Measurements from ENCODE around the gene METAP2.
"Not testable (repeated sequence)": the region's sequence is repeated elsewhere in the genome, so short reads cannot be mapped to it uniquely, and the experiment has no call there.

The METAP2 gene

DNA sequence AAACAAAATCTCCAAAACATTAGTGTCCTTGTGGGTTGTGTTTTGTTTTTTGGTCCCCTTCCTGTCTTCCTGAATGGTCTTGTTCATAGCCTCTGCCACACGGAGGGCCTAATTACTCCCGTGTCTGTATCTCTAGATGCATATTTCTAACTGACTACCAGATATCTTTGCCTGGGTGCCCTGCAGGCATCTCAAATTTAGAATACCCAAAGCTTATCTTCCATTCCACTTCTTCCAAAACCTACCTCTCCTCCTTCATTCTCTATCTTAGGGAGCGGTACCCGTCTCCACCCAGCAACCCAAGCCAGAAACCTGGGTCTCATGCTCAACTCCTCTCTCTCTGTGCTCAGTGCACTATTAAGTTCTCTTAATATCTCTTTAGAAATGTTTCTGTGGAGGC is 10.9 kb upstream of the METAP2 start:
- no peak for DNase-seq

DNA sequence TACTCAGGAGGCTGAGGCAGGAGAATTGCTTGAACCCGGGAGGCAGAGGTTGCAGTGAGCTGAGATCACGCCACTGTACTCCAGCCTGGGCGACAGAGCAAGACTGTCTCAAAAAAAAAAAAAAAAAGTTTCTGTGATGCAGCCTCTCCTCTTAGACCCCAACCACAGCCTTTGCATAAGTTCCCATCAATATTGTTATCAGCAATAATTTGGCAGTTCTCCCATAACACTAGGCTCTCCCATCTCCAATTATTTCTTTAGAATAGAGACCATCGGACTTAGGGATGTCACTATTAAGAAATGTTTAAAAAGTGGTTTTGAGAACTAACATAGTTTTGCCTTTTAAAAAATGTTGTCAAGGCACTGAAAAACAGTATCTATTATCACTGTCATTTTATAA is 10.2 kb upstream of the METAP2 start:
- not testable (repeated sequence) for DNase-seq

DNA sequence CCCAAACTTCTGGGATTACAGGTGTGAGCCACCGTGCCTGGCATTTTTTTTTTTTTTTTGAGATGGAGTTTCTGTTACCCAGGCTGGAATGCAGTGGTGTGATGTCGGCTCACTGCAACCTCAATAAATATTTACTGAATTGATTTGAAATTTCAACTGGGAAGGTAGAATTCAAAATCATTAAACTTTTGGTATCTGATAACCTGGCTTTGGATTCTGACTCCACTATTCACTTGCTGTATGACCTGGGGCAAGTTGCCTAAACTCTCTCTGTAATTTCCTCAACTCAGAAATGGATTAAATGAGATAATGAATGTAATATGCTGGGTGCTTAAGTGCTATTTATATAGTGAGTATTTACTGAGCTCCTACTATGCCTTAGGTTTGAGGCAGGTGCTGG is 8.7 kb upstream of the METAP2 start:
- DNase-seq = no peak

DNA sequence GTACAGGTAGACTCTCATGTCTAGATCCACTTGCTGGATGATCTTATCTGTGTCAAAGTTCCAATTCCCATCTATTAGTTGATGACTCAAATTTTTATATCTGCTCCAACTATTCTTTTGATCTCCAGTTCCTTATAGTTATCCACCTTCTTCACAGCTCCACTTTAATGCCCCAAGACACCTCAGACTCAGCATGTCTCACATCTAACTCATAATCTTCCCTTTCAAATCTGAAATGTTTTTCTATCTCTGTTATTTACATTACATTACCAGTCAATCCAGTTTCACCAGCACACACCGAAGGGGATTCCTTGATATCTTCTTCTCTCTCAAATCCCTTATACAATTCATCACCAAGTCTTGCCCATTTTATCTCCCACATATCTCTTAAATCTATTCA is 3.7 kb upstream of the METAP2 start:
- DNase-seq = no peak

DNA sequence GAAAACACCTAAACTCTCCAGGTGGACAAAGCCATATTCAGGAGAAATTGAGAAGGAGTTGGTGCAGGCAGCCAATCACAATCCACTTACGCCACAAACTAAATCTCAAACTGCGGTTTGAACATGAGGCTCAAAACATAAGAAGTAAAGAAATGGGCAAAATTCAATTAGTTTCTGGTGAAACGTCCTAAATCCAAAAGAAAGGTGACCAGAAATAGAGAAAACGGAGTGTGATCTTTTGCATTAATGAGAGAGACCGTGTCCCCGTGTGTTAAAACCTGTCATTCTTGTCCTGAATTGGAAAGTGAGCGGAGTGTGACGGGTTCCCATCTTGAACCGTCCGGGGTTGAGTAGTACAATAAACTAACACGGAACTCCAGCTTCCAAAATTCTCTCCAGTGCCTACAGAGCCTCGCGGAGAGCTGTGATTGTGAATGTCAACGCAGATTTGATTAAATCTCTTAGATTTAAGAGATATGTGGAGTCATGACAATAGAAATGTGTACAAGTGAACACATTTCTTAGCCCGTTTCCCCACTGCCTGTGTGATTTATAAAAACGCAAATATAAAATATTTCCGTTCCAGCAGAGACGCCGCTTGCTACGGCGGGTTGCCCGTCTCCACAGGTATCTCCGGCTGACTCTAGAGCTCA is 595 bp upstream of the METAP2 start:
- peak; percentile 35 for DNase-seq

DNA sequence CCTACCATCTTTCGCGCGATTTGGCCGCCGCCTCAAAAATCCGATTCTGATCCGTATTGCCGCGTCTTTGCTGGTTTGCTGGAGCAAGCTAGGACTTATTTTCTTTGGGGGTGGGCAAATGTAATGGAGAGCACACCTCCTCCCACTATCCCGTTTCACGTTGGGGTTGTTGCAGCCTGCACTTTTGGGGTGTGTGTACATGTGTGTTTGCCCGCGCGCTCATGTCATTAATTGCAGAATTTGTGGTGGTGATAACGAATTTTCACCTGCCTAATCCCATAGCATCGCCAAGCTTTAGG is 657 bp downstream of the METAP2 start:
- peak; percentile 3 for DNase-seq

DNA sequence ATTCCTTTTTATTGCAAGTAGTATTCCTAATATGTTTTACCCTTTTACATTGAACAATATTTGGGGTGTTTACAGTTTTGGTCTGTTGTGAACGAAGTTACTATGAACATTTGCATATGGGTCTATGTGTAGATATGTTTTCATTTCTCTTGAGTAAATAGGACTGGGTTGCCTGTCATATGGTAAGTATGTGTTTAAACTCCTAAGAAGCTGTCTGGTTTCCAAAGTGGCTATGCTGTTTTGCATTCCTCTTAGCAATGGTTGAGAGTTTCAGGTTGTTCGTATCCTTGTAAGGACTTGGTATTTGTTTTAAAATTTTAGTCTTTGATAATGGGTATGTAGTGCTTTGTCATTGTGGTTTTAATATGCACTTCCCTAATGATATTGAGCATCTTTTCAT is 6.3 kb downstream of the METAP2 start:
- peak; percentile 60 for DNase-seq

DNA sequence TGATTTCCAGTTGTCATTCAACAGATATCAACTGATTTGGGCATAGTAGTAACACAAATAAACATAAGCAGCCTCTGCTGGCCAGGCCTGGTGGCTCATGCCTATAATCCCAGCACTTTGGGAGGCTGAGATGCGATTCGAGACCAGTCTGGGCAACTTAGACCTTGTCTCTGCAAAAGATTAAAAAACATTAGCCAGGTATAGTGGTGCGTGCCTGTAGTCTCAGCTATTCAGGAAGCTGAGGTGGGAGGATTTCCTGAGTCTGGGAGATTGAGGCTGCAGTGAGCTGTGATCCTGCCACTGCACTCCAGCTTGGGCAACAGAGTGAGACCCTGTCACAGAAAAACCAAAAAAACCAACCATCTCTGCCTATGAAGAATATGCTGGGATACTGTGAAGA is 7.1 kb downstream of the METAP2 start:
- DNase-seq = no peak

DNA sequence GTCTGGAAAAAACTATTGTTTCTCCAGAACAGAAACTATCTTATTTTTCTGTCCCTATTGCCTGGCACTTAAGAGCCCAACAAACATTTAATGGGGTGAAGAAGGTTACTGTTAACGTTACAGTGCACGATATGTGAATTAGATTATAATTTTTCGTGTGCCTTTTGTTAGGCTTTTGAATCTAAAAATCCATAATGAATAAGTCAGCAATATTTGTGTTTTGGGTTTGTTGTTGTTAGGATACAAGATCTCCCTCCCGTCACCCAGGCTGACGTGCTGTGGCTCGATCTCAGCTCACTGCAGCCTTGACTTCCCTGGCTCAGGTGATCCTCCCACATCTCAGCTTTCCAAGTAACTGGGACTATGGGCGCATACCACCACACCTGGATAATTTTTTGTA is 7.9 kb downstream of the METAP2 start:
- no peak for DNase-seq

DNA sequence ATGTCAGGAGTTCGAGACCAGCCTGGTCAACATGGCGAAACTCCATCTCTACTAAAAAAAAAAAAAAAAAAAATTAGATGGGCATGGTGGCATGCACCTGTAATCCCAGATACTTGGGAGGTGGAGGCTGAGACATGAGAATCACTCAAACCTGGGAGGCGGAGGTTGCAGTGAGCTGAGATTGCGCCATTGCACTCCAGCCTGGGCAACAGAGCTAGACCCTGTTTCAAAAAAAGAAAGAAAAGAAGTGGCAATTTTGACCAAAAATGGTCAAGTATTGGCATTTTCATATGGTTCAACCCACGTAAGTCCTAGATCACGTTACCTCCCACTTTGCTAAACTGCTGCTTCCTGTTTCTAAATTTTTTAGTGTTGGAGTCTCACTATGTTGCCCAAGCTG is 8.6 kb downstream of the METAP2 start:
- not testable (repeated sequence) for DNase-seq

DNA sequence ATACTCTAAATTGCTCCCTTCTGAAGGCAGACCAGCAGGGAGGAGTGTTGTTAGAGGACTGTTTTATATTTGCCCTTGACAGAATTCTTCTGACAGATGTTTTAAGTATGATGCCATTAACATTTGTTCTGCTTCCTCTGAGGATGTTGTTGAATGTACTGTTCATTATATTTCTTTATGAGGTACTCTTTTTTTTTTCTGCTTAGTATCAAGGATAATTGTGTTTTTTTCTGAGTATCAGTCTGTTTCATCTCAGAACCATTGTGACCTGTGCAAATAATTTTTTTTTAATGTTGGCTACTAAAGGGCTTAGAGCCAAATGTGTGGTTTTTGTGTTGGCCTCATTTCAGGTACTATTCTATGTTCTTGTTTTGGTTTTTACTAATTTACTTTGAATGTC is 10.6 kb downstream of the METAP2 start:
- DNase-seq = no peak

DNA sequence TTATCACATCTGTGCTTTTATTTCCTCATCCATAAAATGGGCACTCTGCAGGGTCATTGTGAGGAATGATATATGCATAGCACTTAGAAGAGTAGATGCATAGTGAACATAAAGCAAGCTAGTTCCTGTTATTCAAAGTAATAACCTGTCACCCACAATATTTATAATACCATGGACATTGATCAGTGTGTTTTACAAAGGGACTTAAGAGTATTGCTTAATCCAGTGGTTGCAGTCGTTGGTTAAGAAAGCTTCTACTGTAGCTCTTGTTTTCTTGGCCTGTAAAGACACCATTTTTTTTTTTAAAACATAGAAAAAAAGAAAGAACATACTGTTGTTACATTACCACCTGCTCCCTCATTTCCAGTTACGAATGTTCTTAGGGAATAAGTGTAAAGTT is 13.1 kb downstream of the METAP2 start:
- DNase-seq = no peak

DNA sequence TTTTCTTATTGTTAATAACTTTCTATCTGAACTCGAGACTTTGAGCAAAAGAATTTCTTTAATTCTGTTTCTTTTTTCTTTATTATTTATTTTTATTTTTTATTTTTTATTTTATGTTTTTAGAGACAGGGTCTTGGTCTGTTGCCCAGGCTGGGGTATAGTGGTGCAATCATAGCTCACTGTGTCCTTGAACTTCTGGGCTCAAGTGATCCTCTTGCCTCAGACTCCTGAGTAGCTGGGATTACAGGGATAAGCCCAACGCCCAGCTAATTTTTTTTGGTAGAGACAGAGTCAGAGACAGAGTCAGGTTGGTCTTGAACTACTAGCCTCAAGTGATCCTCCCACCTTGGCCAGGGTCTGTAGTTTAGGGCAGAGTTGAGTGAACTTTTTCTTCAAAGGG is 18.5 kb downstream of the METAP2 start:
- DNase-seq = no peak

DNA sequence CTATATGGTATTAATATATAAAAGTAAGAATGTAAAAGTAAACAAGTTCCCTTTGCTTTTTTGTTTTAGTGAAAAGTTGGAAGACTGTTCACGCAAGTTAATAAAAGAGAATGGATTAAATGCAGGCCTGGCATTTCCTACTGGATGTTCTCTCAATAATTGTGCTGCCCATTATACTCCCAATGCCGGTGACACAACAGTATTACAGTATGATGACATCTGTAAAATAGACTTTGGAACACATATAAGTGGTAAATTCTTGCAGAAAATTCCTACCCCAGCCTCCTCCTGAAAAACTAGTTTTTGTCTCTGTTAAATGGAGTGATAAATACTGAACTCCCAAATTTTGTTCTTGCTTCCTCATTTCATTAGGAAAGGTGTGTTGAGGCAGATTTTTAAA is 20.9 kb downstream of the METAP2 start:
- no peak for DNase-seq

DNA sequence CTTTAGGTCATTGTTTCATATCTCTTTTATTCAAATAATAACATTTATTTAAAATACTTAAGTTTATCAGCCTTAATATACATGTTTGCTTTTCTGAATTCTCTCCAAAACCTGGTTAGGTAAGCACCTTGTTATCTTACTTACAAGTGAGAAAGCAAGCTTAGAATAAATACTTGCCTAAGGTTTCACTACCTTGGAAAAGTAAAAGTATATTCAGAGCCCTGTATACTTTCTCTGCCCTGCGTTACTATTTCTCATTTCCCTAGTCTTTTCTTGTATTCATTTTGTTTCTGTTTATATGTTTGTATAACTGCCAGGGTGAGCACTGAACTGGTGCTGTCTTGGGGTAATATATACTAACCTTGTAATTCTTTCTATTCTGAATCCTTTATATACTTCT is 21.5 kb downstream of the METAP2 start:
- no peak for DNase-seq

DNA sequence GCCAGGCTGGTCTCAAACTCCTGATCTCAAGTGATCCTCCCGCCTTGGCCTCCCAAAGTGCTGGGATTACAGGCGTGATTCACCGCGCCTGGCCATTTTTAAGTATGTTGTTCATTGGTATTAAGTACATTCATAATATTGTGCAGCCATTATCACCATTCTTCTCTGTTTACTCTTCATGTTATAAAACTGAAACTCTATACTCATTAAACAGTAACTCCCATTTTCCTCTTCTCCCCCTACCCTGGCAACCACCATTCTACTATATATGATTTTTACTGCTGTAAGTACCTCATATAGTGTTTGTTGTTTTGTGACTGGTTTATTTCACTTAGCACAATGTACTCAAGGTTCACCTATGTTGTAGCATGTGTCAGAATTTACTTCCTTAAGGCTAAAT is 23.1 kb downstream of the METAP2 start:
- DNase-seq = no peak

DNA sequence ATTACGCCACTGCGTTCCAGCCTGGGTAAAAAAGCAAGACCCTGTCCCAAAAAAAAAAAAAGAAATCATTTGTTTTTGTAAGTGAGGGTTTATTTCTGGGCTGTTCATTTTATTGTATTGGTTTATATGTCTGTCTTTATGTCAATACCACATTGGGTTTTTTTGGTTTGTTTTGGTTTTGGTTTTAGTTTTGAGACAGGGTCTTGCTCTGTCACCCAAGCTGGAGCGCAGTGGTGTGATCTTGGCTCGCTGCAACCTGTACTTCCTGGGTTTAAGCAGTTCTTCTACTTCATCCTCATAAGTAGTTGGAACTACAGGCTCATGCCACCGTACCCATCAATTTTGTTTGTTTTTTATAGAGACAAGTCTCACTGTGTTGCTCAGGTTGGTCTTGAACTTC is 25.0 kb downstream of the METAP2 start:
- no peak for DNase-seq

DNA sequence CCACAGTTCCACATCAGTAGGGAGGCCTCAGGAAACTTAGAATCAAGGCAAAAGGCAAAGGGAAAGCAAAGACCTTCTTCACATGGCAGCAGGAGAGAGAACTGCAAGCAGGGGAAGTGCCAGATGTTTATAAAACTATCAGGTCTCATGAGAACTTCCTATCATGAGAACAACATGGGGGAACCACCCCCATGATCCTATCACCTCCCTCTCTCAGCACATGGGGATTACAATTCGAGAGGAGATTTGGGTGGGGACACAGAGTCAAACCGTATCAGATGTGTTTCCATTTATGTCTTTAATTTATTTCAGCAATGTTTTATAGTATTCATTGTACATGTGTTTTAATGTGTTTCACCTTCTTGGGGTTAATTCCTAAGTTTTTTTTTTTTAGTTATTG is 25.8 kb downstream of the METAP2 start:
- DNase-seq = no peak

DNA sequence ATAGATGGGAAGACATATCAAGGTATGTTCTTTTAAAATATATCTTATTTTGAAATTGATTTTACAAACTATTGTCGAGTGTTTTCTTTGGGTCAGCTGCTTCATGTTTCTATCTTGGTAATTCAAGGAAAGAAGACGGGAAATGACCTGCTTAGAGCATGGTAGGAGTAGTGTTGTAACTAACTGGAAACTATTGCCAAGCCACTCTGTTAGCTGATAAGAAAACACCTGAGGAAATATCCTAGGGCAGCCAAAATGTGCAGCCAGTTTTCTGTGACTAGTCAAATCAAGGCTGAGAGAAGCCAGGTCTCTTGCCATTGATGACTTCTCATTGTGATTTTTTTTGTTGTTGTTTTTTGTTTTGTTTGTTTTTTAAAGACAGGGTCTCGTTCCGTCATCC is 30.2 kb downstream of the METAP2 start:
- no peak for DNase-seq

DNA sequence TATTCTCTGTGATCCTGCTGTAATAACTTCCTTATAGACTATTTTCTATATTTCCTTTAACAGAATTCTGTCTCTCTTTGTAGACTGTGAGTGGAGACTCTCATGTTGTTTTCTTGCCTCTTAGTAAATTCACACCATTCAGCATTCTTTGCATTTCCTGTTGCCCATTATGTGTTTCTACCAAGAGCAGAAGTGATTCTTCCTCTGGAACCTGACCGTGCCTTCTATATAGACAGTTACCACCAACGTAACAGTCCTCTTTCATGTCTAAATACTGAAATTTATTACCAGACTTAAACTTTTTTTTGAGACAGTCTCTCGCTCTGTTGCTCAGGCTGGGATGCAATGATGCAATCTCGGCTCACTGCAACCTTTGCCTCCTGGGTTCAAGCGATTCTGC is 31.1 kb downstream of the METAP2 start:
- DNase-seq = no peak

DNA sequence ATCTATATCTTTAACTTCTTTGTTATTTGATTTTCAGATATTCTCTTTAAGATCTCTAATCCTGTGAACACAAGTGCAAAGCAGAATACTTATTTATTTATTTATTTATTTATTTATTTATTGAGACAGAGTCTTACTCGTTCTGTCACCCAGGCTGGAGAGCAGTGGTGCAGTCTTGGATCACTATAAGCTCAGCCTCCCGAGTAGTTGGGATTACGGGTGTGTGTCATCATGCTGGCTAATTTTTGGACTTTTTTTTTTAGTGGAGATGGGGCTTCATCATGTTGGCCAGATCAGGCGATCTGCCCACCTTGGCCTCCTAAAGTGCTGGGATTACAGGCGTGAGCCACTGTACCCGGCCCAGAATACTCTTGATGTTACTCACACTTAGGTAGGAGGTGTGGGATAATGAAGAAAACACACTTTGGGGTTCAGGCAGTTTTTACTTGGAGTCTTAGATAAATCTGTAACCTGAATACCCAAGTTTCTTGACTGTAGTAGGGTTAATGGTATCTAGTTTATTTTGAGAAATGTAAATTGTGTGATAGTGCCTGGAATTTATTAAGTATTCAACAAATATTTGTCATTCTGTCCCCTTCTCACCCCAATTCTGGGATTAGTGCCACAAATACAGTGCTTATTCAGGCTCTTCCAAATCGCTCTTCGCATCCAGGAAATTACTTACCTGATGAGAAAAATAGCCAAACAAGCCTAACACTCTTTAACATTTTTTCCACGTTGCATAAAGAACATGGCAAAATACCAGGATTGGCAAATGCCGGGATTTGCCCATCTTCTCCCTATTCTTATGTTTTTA is 33.0 kb downstream of the METAP2 start:
- DNase-seq = peak; percentile 40

DNA sequence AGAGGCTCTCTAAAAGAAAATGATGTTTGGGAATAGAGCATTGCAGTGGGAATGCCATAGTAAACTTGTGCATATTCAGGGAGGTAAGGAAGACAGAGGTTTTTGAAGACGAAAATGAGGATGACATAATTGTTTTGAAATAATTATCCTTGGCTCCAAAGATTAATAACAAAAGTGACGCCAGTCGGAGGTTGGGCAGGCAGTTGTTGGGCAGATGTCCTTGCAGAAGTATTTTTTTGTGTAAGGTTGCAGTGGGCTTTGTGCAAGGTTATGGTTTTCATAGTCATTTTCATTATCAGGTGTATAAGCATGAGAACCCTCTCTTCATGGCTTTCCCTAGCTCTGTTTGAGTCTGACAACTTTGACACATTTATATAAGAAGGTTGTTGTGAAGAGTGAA is 35.3 kb downstream of the METAP2 start:
- DNase-seq = no peak

DNA sequence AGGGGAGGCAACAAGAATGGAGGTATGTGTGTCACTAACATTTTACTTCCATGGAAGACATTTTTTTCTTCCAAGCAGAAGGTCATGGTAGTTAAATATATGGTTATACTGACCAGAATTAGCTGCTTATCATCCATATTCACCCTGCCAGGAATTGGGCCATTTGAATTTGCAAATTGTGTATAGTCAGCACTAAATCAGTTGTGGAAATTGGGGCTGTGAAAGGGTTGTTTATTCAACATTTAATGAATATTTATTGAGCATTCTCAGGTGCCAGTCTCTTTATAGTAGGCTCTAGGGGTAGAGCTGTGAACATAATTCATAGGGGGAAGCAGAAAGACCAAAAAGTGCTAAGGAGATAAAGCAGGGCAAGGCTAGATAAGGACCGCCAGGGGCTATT is 38.0 kb downstream of the METAP2 start:
- DNase-seq = no peak

DNA sequence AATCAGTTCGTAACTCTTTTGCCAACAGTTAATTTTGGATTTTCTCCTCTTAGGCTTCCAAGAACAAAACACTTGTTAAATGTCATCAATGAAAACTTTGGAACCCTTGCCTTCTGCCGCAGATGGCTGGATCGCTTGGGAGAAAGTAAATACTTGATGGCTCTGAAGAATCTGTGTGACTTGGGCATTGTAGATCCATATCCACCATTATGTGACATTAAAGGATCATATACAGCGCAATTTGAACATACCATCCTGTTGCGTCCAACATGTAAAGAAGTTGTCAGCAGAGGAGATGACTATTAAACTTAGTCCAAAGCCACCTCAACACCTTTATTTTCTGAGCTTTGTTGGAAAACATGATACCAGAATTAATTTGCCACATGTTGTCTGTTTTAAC is 39.6 kb downstream of the METAP2 start:
- DNase-seq = no peak

DNA sequence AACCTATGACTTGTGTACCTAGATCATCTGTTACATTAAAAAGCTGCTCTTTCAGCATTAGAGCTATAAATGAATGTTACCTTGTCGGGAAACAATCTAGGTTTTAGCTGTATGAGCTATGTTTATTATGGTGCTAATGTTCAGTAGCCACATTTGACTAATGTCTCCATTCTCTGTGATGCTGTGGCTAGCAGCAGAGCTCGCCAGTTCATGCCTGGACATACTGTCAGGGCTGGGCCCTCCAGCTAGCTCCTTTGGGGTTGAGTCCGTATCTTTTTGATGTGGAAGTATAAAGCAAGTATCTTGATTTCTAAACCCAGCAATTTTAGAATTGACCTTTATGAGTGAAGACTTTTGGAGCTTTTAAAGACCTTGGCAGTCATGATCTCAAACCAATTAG is 41.2 kb downstream of the METAP2 start:
- DNase-seq = no peak

Data from fibroblast of skin of scalp (primary cell).